Epithelial cell of esophagus (primary cell): ENCODE measurements around the gene HERPUD1.

ENCODE experiments used
- DNase-seq: peaks from one replicate; pipeline ENCODE4 v3.0.0; 2010; ENCODE audit warnings: low read depth
- H3K4me3 ChIP-seq: 2 replicates; pipeline ENCODE4 v1.5.1; 2011; ENCODE audit warnings: mild to moderate bottlenecking, low read length, control low read depth
- CTCF ChIP-seq: IDR thresholded peaks from 2 replicates; pipeline ENCODE4 v1.5.1; 2011; ENCODE audit warnings: low read depth, mild to moderate bottlenecking, low read length, control low read depth, inconsistent platforms; ENCODE audit not compliant: insufficient read depth; ENCODE audit errors: missing control alignments

The HERPUD1 gene

GRCh38 chr16:56977216-56977615 is 45.3 kb downstream of the HERPUD1 start:
- no peak for DNase-seq
- H3K4me3 ChIP-seq = no peak overlapping the region
- no peak for TF ChIP-seq CTCF

GRCh38 chr16:56977823-56978430 is 46.0 kb downstream of the HERPUD1 start:
- no peak overlapping the region for H3K4me3 ChIP-seq
- no peak for DNase-seq
- TF ChIP-seq CTCF = no peak

GRCh38 chr16:56980201-56980535 is 48.2 kb downstream of the HERPUD1 start:
- TF ChIP-seq CTCF = no peak
- no peak for DNase-seq
- H3K4me3 ChIP-seq = no peak overlapping the region

GRCh38 chr16:56980792-56981724 is 49.1 kb downstream of the HERPUD1 start:
- DNase-seq = no peak
- H3K4me3 ChIP-seq = no peak overlapping the region
- no peak for TF ChIP-seq CTCF

GRCh38 chr16:56981729-56982271 is 49.9 kb downstream of the HERPUD1 start:
- DNase-seq = no peak
- no peak overlapping the region for H3K4me3 ChIP-seq
- TF ChIP-seq CTCF = no peak

GRCh38 chr16:56982695-56983094 is 50.8 kb downstream of the HERPUD1 start:
- no peak for DNase-seq
- H3K4me3 ChIP-seq = no peak overlapping the region
- TF ChIP-seq CTCF = no peak

- DNase-seq = no peak
- no peak for TF ChIP-seq CTCF
- no peak overlapping the region for H3K4me3 ChIP-seq
Observed at GRCh38 chr16:56983211-56983751, 51.3 kb downstream of the HERPUD1 start.
